Heart left ventricle (tissue), 16 donors: ENCODE data around the gene TEX26. TPM values are rescaled to one million over a fixed set of nuclear protein-coding genes. Genes with fewer than 3 reads are reported as not detected.

Experiments used
- ATAC-seq, 4 donors: fragments of 200-7000 bp; cut with Tn5 transposase; one replicate each; pipeline ENCODE4 v1.9.1; 2020 to 2022; ENCODE audit warnings: moderate library complexity in 4 of 4, mild to moderate bottlenecking in 3 of 4, moderate number of reproducible peaks in 1 of 4
- DNase-seq, 5 donors: peaks; one replicate each; pipeline ENCODE4 v3.0.0-alpha.2; 2020
- H3K27ac ChIP-seq, 12 donors: fragments of 200-600 bp; sonication (generic) in 4 of 12; one replicate each; pipeline versions ENCODE4 v1.5.0 to v1.8.0; 2016 to 2022; ENCODE audit warnings: mild to moderate bottlenecking in 2 of 12
- H3K27me3 ChIP-seq, 9 donors: fragments of 200-600 bp; sonication (generic) in 2 of 9; one replicate each; pipeline versions ENCODE4 v1.5.1 to v1.8.0; 2016 to 2022; ENCODE audit warnings: mild to moderate bottlenecking in 3 of 9
- H3K36me3 ChIP-seq, 9 donors: fragments of 200-600 bp; sonication (generic) in 2 of 9; one replicate each; pipeline versions ENCODE4 v1.5.0 to v1.8.0; 2018 to 2022; ENCODE audit warnings: mild to moderate bottlenecking in 2 of 9
- H3K4me1 ChIP-seq, 12 donors: fragments of 200-600 bp; sonication (generic) in 4 of 12; one replicate each; pipeline versions ENCODE4 v1.5.0 to v1.8.0; 2016 to 2022; ENCODE audit warnings: mild to moderate bottlenecking in 3 of 12
- H3K4me3 ChIP-seq, 12 donors: fragments of 200-600 bp; sonication (generic) in 4 of 12; one replicate each; pipeline versions ENCODE4 v1.5.0 to v1.8.0; 2017 to 2022; ENCODE audit warnings: mild to moderate bottlenecking in 9 of 12, moderate library complexity in 4 of 12
- H3K9me3 ChIP-seq, 12 donors: fragments of 200-600 bp; sonication (generic) in 4 of 12; one replicate each; pipeline versions ENCODE4 v1.5.0 to v1.8.0; 2016 to 2022; ENCODE audit warnings: mild to moderate bottlenecking in 1 of 12
- CTCF ChIP-seq, 12 donors: fragments of 200-600 bp; sonication (generic) in 4 of 12; IDR thresholded peaks; one replicate each; pipeline versions ENCODE4 v1.5.0 to v1.8.0; 2018 to 2022; ENCODE audit warnings: antibody characterized with exemption in 12 of 12, mild to moderate bottlenecking in 5 of 12
- POLR2A ChIP-seq, 2 donors: fragments of 450-650 bp; IDR thresholded peaks; one replicate each; pipeline ENCODE4 v1.6.1; 2017; ENCODE audit warnings: antibody characterized with exemption in 2 of 2, mild to moderate bottlenecking in 2 of 2, moderate library complexity in 2 of 2
- WGBS, 4 donors: extraction: QIAGEN DNeasy Blood & Tissue Kit in 2 of 4; methylation state at CpG; one replicate each; pipeline versions ENCODE4 v1.1.5 to v1.1.7; 2013 to 2018; 5-methylcytosine and 5-hydroxymethylcytosine counted together
- intact Hi-C, 10 donors: fragments of 100-400 bp; cut with DNase I; formaldehyde crosslinking; loops; one replicate each; pipeline versions ENCODE4 v1.11.1 to v1.14.2; 2022
- polyA plus RNA-seq, 2 donors: library from polyadenylated mRNA; stranded (reverse); fragments of 200-250 nt; gene quantifications; one replicate each; pipeline ENCODE4 v1.2.3, GENCODE V29; 2013
- total RNA-seq, 9 donors: library from RNA; depleted of rRNA in 2 of 9; stranded (reverse); fragments of >200 nt in 2 of 9; fragmentation: NEBNext Ultra II Directional in 3 of 9; extraction: Animal tissue kit (Norgen Biotek cat#: 25700) in 3 of 9; gene quantifications; one replicate each; pipeline versions ENCODE4 v1.1.0 to v1.2.4, GENCODE V29; 2016 to 2023
- donor health status: ischemic (EF 13 %, LVEDD 7.1; RV severe dilation, severe dysfunction).
- donor health status: healthy with polysubstance abuse.
- donor health status: DM: no; HTN: yes; CAD: no.
- donor health status: DM: no; HTN: no; CAD: no.
- donor health status: ischemic (EF 25% LVEDD 6.9; RV normal size, moderate dysfunction).
- donor health status: ischemic (EF 25% LVEDD 5.7; RV mildly dilated, moderate dysfunction).
- donor health status: healthy.
- donor health status: DM: yes; HTN: yes; CAD: no.
- donor health status: ischemic (EF 35%, LVEDD 5.7; RV mildly dilated, moderate dysfunction).
- donor health status: nonischemic (EF 11% LVEDD 7.7; RV severe dilation, severe dysfunction).
- donor health status: DM: yes; HTN: yes; CAD: no.
- donor health status: PGD.
- donor health status: ischemic (EF 29% LVEDD 5.4; RV normal size, mild dysfunction).
- donor health status: nonischemic (EF 23%, LVEDD 6.1; RV moderate dilation, normal function).

Gene TEX26
- total and polyA plus RNA-seq, 11 donors, result not detected

- TF ChIP-seq POLR2A (IDR thresholded peaks at IDR 0.05) (no peak), CTCF (IDR thresholded peaks at IDR 0.05) (no peak)
- peak in 3 of 5 donors; percentile 64 to 74 (median 68) for DNase-seq
- intact Hi-C loops, result no loop called here
- Histone ChIP-seq H3K4me3 (no peak overlapping the region), H3K27ac (no peak overlapping the region), H3K36me3 (no peaks in the 10 kb centered on the region), H3K4me1 (peaks cover 0 to 13% (median 0%) of the 10 kb centered on the region in 12 donors), H3K9me3 (no peaks in the 10 kb centered on the region), H3K27me3 (peaks cover 0 to 9% (median 0%) of the 10 kb centered on the region in 9 donors)
- 9 to 38% (median 22%) methylated on average over 2 of the region's 2 CpGs for WGBS, 4 donors
- peak in 3 of 4 donors; percentile 63 to 69 (median 69) for ATAC-seq
Measured at GRCh38 chr13:30997697-30998096, 65.2 kb downstream of the TEX26 start.

GRCh38 chr13:30998136-30999088 lies 66.0 kb downstream of the TEX26 start:
- Histone ChIP-seq H3K36me3 (no peaks in the 10 kb centered on the region), H3K27me3 (peaks cover 0 to 2% (median 0%) of the 10 kb centered on the region in 9 donors), H3K27ac (no peak overlapping the region), H3K9me3 (no peaks in the 10 kb centered on the region), H3K4me1 (peaks cover 0 to 13% (median 0%) of the 10 kb centered on the region in 12 donors), H3K4me3 (no peak overlapping the region)
- ATAC-seq (no peak), DNase-seq (no peak)
- intact Hi-C loops, result no loop called here
- TF ChIP-seq POLR2A (IDR thresholded peaks at IDR 0.05) (no peak), CTCF (IDR thresholded peaks at IDR 0.05) (no peak)
- WGBS, 4 donors, result 36 to 44% (median 42%) methylated on average over 8 of the region's 8 CpGs

- Histone ChIP-seq H3K27me3 (peaks cover 0 to 2% (median 0%) of the 10 kb centered on the region in 9 donors), H3K4me3 (no peak overlapping the region), H3K27ac (no peak overlapping the region), H3K36me3 (no peaks in the 10 kb centered on the region), H3K9me3 (no peaks in the 10 kb centered on the region), H3K4me1 (peaks cover 0 to 13% (median 0%) of the 10 kb centered on the region in 12 donors)
- intact Hi-C loops, result no loop called here
- ATAC-seq (no peak), DNase-seq (no peak)
- no peak for TF ChIP-seq CTCF (IDR thresholded peaks at IDR 0.05)
- no peak for TF ChIP-seq POLR2A (IDR thresholded peaks at IDR 0.05)
- 51 to 66% (median 55%) methylated on average over 3 of the region's 3 CpGs for WGBS, 4 donors
Measured at GRCh38 chr13:31000889-31001288, 68.4 kb downstream of the TEX26 start.

GRCh38 chr13:31001647-31002046 lies 69.2 kb downstream of the TEX26 start:
- H3K4me3 ChIP-seq, result no peak overlapping the region
- no peaks in the 10 kb centered on the region for H3K9me3 ChIP-seq
- intact Hi-C loops, result no loop called here
- H3K27me3 ChIP-seq, result peaks cover 0 to 2% (median 0%) of the 10 kb centered on the region in 9 donors
- WGBS, 4 donors, result 57 to 70% (median 67%) methylated on average over 2 of the region's 2 CpGs
- H3K27ac ChIP-seq, result no peak overlapping the region
- ATAC-seq (peak in 3 of 4 donors; percentile 16 to 31 (median 26)), DNase-seq (no peak)
- H3K36me3 ChIP-seq, result no peaks in the 10 kb centered on the region
- no peak for TF ChIP-seq CTCF (IDR thresholded peaks at IDR 0.05)
- no peak for TF ChIP-seq POLR2A (IDR thresholded peaks at IDR 0.05)
- H3K4me1 ChIP-seq, result peaks cover 0 to 13% (median 0%) of the 10 kb centered on the region in 12 donors
